HepG2 (cell line): ENCODE data around the gene PTK7. TPM values are rescaled to one million over a fixed set of nuclear protein-coding genes. Genes with fewer than 3 reads are reported as not detected.

Experiments used
- DNMT1 ChIP-seq: sonication (generic); formaldehyde crosslinking; IDR thresholded peaks from 2 replicates; pipeline ENCODE4 v1.5.1; 2020; ENCODE audit warnings: mild to moderate bottlenecking, missing genetic modification reagents
- ERF ChIP-seq: IDR thresholded peaks from 2 replicates; pipeline ENCODE4 v1.6.1; 2018; ENCODE audit warnings: missing biosample characterization, missing genetic modification reagents
- FOXA3 ChIP-seq: IDR thresholded peaks from 2 replicates; pipeline ENCODE4 v1.6.1; 2016; ENCODE audit warnings: missing genetic modification reagents, missing compliant biosample characterization
- GFI1 ChIP-seq: sonication (generic); formaldehyde crosslinking; IDR thresholded peaks from 2 replicates; pipeline ENCODE4 v1.5.0; 2020; ENCODE audit warnings: missing genetic modification reagents, mild to moderate bottlenecking, borderline replicate concordance
- HNRNPK ChIP-seq: fragments of 200-400 bp; formaldehyde crosslinking; IDR thresholded peaks from 2 replicates; pipeline ENCODE4 v1.6.1; 2018; ENCODE audit warnings: low read length, low read depth, moderate library complexity, mild to moderate bottlenecking; ENCODE audit not compliant: poor library complexity, severe bottlenecking
- HOXA9 ChIP-seq: sonication (generic); formaldehyde crosslinking; IDR thresholded peaks from 2 replicates; pipeline ENCODE4 v1.8.1; 2022; ENCODE audit warnings: missing genetic modification reagents, mild to moderate bottlenecking, moderate library complexity, borderline replicate concordance
- IKZF4 ChIP-seq: sonication (generic); formaldehyde crosslinking; IDR thresholded peaks from 2 replicates; pipeline ENCODE4 v1.5.1; 2020; ENCODE audit warnings: borderline replicate concordance, mild to moderate bottlenecking, low read depth, missing genetic modification reagents; ENCODE audit errors: not compliant biosample characterization
- KDM5A ChIP-seq: fragments of 200-600 bp; sonication (generic); IDR thresholded peaks from 2 replicates; pipeline ENCODE4 v1.7.0; 2018; ENCODE audit warnings: antibody characterized with exemption, mild to moderate bottlenecking, low read length, borderline replicate concordance
- KMT2B ChIP-seq: IDR thresholded peaks from 2 replicates; pipeline ENCODE4 v1.6.1; 2016; ENCODE audit warnings: missing genetic modification reagents, missing compliant biosample characterization
- NFKBIZ ChIP-seq: IDR thresholded peaks from 2 replicates; pipeline ENCODE4 v1.6.1; 2018; ENCODE audit warnings: missing genetic modification reagents, missing compliant biosample characterization
- RELA ChIP-seq: sonication (generic); formaldehyde crosslinking; IDR thresholded peaks from 2 replicates; pipeline ENCODE4 v1.4.0; 2020; ENCODE audit warnings: missing genetic modification reagents
- SNRNP70 ChIP-seq: fragments of 200-400 bp; formaldehyde crosslinking; IDR thresholded peaks from 2 replicates; pipeline ENCODE4 v1.6.1; 2017; ENCODE audit warnings: mild to moderate bottlenecking, low read depth, low read length, moderate library complexity
- SP140L ChIP-seq: sonication (generic); formaldehyde crosslinking; IDR thresholded peaks from 2 replicates; pipeline ENCODE4 v1.4.0; 2020; ENCODE audit warnings: missing genetic modification reagents, borderline replicate concordance
- SP4 ChIP-seq: sonication (generic); formaldehyde crosslinking; IDR thresholded peaks from 2 replicates; pipeline ENCODE4 v1.8.1; 2023; ENCODE audit warnings: mild to moderate bottlenecking, missing genetic modification reagents
- STAT5B ChIP-seq: sonication (generic); formaldehyde crosslinking; IDR thresholded peaks from 2 replicates; pipeline ENCODE4 v1.4.0; 2020; ENCODE audit warnings: missing genetic modification reagents
- SYNCRIP ChIP-seq: fragments of 200-400 bp; formaldehyde crosslinking; IDR thresholded peaks from 2 replicates; pipeline ENCODE4 v1.6.1; 2018; ENCODE audit warnings: mild to moderate bottlenecking, low read depth, low read length; ENCODE audit not compliant: insufficient read depth
- ZBTB21 ChIP-seq: sonication (generic); formaldehyde crosslinking; IDR thresholded peaks from 2 replicates; pipeline ENCODE4 v1.4.0; 2020; ENCODE audit warnings: missing genetic modification reagents
- ZBTB3 ChIP-seq: sonication (generic); formaldehyde crosslinking; IDR thresholded peaks from 2 replicates; pipeline ENCODE4 v1.4.0; 2020; ENCODE audit warnings: low read depth, mild to moderate bottlenecking, moderate library complexity, missing genetic modification reagents, borderline replicate concordance
- ZFY ChIP-seq: sonication (generic); formaldehyde crosslinking; IDR thresholded peaks from 2 replicates; pipeline ENCODE4 v1.4.0; 2020; ENCODE audit warnings: missing genetic modification reagents
- ZIK1 ChIP-seq: sonication (generic); formaldehyde crosslinking; IDR thresholded peaks from 2 replicates; pipeline ENCODE4 v1.5.0; 2020; ENCODE audit warnings: mild to moderate bottlenecking, low read depth, missing genetic modification reagents, borderline replicate concordance
- ZNF607 ChIP-seq: sonication (generic); formaldehyde crosslinking; IDR thresholded peaks from 2 replicates; pipeline ENCODE4 v1.5.1; 2020; ENCODE audit warnings: missing genetic modification reagents, mild to moderate bottlenecking, borderline replicate concordance
- ZNF749 ChIP-seq: sonication (generic); formaldehyde crosslinking; IDR thresholded peaks from 2 replicates; pipeline ENCODE4 v1.8.0; 2022; ENCODE audit warnings: mild to moderate bottlenecking, missing genetic modification reagents, moderate library complexity, borderline replicate concordance
- ZSCAN22 ChIP-seq: sonication (generic); formaldehyde crosslinking; IDR thresholded peaks from 2 replicates; pipeline ENCODE4 v1.4.0; 2020; ENCODE audit warnings: mild to moderate bottlenecking, missing genetic modification reagents
- polyA plus RNA-seq, 8 experiments: library from polyadenylated mRNA; depleted of rRNA in 3 of 8; stranded (reverse) in 7 of 8; unstranded in 1 of 8; fragments of >200 nt; fragmentation: Illumina TruSeq in 4 of 8; extraction: Trizol in 4 of 8; gene quantifications; 2 replicates each; pipeline versions ENCODE4 v1.2.1 to v1.2.3, GENCODE V29; 2011 to 2016; ENCODE audit warnings: low read depth in 4 of 8, missing spikeins in 1 of 8, mixed read lengths in 1 of 8; ENCODE audit not compliant: insufficient read depth in 1 of 8
- total RNA-seq, 5 experiments: library from RNA; depleted of rRNA; stranded (reverse); fragments of >200 nt; fragmentation: Illumina TruSeq; extraction: Trizol; gene quantifications; 2 replicates each; pipeline ENCODE4 v1.2.3, GENCODE V29; 2016; ENCODE audit warnings: low read depth in 1 of 5
- TF ChIP-seq, protein P1 (sequence below): sonication (generic); formaldehyde crosslinking; IDR thresholded peaks from 2 replicates; pipeline ENCODE4 v1.4.0; 2020; ENCODE audit warnings: missing genetic modification reagents
- TF ChIP-seq, protein P2 (sequence below): sonication (generic); formaldehyde crosslinking; IDR thresholded peaks from 2 replicates; pipeline ENCODE4 v1.5.1; 2020; ENCODE audit warnings: missing genetic modification reagents, mild to moderate bottlenecking, borderline replicate concordance

The PTK7 gene
- total and polyA plus RNA-seq, 2 of the 13 experiments (the other 11 are each of a cell fraction or from before 2014, with no cell fraction given), result 98.5 to 99.8 TPM

DNA sequence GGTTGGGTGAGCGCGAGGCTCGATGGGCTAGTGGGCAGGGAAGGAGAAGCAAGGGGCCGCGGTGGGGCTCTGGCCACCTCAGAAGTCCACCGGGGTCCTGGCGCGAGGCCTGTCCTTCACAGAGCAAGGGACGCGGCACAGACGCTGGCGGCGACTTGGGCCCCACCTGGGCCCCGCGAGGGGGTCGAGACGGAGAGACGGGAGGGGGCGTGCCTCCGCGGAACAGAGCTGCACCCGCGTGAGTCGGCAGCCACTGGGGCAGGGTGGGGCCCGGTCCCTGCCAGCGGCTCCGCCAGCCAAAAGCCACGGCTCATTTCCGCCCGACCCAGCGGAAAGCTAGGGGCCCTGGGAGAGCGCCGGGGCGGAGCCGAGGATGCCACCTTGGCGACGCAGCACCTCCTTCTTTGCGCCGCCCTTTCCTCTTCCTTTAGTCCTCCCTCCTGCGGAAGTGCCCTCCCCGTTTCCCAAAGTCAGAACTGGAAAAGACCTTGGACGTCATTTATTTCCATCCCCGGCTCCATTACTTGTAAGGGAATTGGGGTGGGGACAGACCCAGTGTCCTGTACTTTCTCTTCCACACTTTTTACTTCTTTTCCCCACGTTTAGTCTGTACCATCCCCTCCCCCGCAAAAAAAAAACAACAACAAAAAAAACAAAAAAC is 22.4 kb upstream of the PTK7 start, which contains the start of gene CUL7 (continued):
- TF ChIP-seq SP140L (CRISPR knock-in tag) (0 out of 2 replicates have a peak, but pooled peaks have one; percentile 41), NFKBIZ (CRISPR knock-in tag) (peak; percentile 69; the same call in 1 of the 2 replicates), ZFY (CRISPR knock-in tag) (peak; percentile 95), SNRNP70 (no peak), KMT2B (CRISPR knock-in tag) (peak; percentile 81), SP4 (CRISPR knock-in tag) (peak; percentile 86), ZNF607 (CRISPR knock-in tag) (peak; percentile 94), GFI1 (CRISPR knock-in tag) (peak; percentile 78), STAT5B (CRISPR knock-in tag) (0 out of 2 replicates have a peak, but pooled peaks have one; percentile 33), HOXA9 (no peak), FOXA3 (CRISPR knock-in tag) (peak; percentile 74), ZBTB3 (CRISPR knock-in tag) (peak; percentile 59; the same call in 1 of the 2 replicates), ZIK1 (CRISPR knock-in tag) (no peak), ZBTB21 (CRISPR knock-in tag) (peak; percentile 65), ERF (peak; percentile 91), ZSCAN22 (CRISPR knock-in tag) (peak; percentile 47; the same call in 1 of the 2 replicates), RELA (CRISPR knock-in tag) (peak; percentile 90), IKZF4 (CRISPR knock-in tag) (peak; percentile 88), HNRNPK (peak; percentile 92), SYNCRIP (no peak), DNMT1 (CRISPR knock-in tag) (no peak), KDM5A (0 out of 2 replicates have a peak, but pooled peaks have one; percentile 65), ZNF749 (CRISPR knock-in tag) (peak; percentile 94; the same call in 1 of the 2 replicates)
- TF ChIP-seq, protein P1, sequence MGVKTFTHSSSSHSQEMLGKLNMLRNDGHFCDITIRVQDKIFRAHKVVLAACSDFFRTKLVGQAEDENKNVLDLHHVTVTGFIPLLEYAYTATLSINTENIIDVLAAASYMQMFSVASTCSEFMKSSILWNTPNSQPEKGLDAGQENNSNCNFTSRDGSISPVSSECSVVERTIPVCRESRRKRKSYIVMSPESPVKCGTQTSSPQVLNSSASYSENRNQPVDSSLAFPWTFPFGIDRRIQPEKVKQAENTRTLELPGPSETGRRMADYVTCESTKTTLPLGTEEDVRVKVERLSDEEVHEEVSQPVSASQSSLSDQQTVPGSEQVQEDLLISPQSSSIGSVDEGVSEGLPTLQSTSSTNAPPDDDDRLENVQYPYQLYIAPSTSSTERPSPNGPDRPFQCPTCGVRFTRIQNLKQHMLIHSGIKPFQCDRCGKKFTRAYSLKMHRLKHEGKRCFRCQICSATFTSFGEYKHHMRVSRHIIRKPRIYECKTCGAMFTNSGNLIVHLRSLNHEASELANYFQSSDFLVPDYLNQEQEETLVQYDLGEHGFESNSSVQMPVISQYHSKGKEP, result peak; percentile 71; the same call in 1 of the 2 replicates
- TF ChIP-seq, protein P2, sequence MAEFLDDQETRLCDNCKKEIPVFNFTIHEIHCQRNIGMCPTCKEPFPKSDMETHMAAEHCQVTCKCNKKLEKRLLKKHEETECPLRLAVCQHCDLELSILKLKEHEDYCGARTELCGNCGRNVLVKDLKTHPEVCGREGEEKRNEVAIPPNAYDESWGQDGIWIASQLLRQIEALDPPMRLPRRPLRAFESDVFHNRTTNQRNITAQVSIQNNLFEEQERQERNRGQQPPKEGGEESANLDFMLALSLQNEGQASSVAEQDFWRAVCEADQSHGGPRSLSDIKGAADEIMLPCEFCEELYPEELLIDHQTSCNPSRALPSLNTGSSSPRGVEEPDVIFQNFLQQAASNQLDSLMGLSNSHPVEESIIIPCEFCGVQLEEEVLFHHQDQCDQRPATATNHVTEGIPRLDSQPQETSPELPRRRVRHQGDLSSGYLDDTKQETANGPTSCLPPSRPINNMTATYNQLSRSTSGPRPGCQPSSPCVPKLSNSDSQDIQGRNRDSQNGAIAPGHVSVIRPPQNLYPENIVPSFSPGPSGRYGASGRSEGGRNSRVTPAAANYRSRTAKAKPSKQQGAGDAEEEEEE (CRISPR knock-in tag), result no peak
